GM12874 (cell line): Measurements from ENCODE around the gene TBC1D3B.

ENCODE experiments used
- CTCF ChIP-seq: IDR thresholded peaks from 2 replicates; pipeline ENCODE4 v1.5.1; 2011; ENCODE audit warnings: low read depth, mild to moderate bottlenecking, control low read depth, low read length, moderate library complexity; ENCODE audit not compliant: insufficient read depth

Gene TBC1D3B

GRCh38 chr17:36193216-36193775 lies 16.9 kb upstream of the TBC1D3B start:
- no peak for TF ChIP-seq CTCF

GRCh38 chr17:36188891-36189306 lies 12.5 kb upstream of the TBC1D3B start:
- no peak for TF ChIP-seq CTCF

DNA sequence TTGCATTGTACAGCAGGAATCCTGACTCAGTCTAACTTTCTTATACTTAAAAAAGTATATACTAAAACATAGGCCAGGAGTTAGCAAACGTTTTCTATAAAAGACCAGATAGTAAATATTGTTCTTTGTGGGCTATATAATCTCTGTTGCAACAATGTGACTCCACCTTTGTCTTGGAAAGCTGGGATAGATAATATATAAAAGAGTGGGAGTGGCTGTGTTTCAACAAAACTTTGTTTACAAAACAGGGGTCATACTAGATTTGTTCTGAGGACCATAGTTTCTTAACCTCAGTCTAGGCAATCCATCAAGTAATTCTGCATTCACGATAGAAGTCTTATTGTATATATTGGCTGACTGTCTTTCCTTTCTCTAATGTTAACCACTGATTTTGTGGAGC lies 9.0 kb upstream of the TBC1D3B start:
- TF ChIP-seq CTCF = no peak

DNA sequence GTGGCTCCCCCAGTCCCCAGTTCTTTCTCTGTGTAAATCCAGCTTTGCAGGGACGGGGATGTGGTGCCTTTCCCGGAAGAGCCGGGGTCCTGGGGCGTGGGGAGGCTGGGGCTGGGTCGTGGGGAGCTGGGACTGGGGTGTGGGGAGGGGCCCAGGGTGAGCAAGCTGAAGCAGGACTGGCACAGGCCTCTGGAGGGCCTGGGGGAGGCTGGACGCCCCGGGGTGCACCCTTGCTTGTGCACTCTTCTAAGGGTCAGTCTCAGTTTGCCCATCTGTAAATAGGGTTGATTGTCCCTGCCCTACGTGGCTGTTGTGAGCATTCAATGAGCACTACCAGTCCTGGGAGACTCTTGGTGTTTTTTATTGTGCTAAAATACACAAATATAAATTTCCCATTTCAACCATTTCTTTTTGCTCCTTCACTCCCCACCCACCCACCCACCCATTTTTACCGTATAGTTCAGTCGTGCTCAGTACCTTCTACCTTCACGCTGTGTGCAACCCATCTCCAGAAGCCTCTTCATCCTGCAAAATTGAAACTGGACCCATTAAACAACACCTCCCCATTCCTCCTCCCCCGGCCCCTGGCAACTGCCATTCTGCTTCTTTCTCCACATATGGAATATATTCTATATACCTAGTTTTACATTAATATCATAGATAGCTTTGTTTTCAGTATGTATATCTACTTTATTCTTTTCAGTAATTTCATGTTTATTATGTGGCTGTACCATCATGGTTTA lies 7.8 kb upstream of the TBC1D3B start:
- no peak for TF ChIP-seq CTCF

- TF ChIP-seq CTCF = no peak
Observed at GRCh38 chr17:36183001-36183971, 6.8 kb upstream of the TBC1D3B start.

- no peak for TF ChIP-seq CTCF
Observed at GRCh38 chr17:36182176-36183000, 6.0 kb upstream of the TBC1D3B start.
